ENCODE measurements around the gene SFN. TPM values are rescaled to one million over a fixed set of nuclear protein-coding genes. Genes with fewer than 3 reads are reported as not detected.
A peak's percentile ranks its signal among the peaks of the same experiment; 100 is the strongest.

Gene SFN
- total RNA-seq, 1 donor from 2014 or later, result 465 TPM

GRCh38 chr1:26894263-26894662 lies 31.3 kb downstream of the SFN start:
- no peak for FAIRE-seq
- peaks cover 13% of the 10 kb centered on the region for H3K36me3 ChIP-seq (ENCODE audit: control insufficient read depth, insufficient read depth, low read length)
- no peak overlapping the region for H3K4me3 ChIP-seq (ENCODE audit: low read depth, low read length)
- DNase-seq (ENCODE audit: low read depth), result peak; percentile 93
- no peaks in the 10 kb centered on the region for H3K27me3 ChIP-seq (ENCODE audit: control insufficient read depth, insufficient read depth, low read length)
- no peak for TF ChIP-seq CTCF (IDR thresholded peaks at IDR 0.05; ENCODE audit: insufficient read depth, low read length, severe bottlenecking)

- FAIRE-seq (no peak), DNase-seq (ENCODE audit: low read depth) (no peak)
- H3K36me3 ChIP-seq (ENCODE audit: control insufficient read depth, insufficient read depth, low read length), result peaks cover 11% of the 10 kb centered on the region
- TF ChIP-seq CTCF (IDR thresholded peaks at IDR 0.05; ENCODE audit: insufficient read depth, low read length, severe bottlenecking), result no peak
- no peaks in the 10 kb centered on the region for H3K27me3 ChIP-seq (ENCODE audit: control insufficient read depth, insufficient read depth, low read length)
- H3K4me3 ChIP-seq (ENCODE audit: low read depth, low read length), result no peak overlapping the region
Observed at GRCh38 chr1:26897351-26897750, 34.4 kb downstream of the SFN start.

- H3K4me3 ChIP-seq (ENCODE audit: low read depth, low read length), result peak within 1 kb of the TSS; percentile 67
- no peak for TF ChIP-seq CTCF (IDR thresholded peaks at IDR 0.05; ENCODE audit: insufficient read depth, low read length, severe bottlenecking)
- no peaks in the 10 kb centered on the region for H3K27me3 ChIP-seq (ENCODE audit: control insufficient read depth, insufficient read depth, low read length)
- H3K36me3 ChIP-seq (ENCODE audit: control insufficient read depth, insufficient read depth, low read length), result peaks cover 4% of the 10 kb centered on the region
- FAIRE-seq, result no peak
- peak; percentile 81 for DNase-seq (ENCODE audit: low read depth)
Observed at GRCh38 chr1:26900001-26900814, 37.3 kb downstream of the SFN start, which contains the start of gene GPATCH3. Gene GPATCH3 (minus strand): TSS chr1:26900467. CDS start chr1:26900442, 25 bp downstream.

- Histone ChIP-seq H3K27me3 (ENCODE audit: control insufficient read depth, insufficient read depth, low read length) (no peaks in the 10 kb centered on the region), H3K4me3 (ENCODE audit: low read depth, low read length) (peak overlapping the region; percentile 67), H3K36me3 (ENCODE audit: control insufficient read depth, insufficient read depth, low read length) (peaks cover 4% of the 10 kb centered on the region)
- DNase-seq (ENCODE audit: low read depth) (no peak), FAIRE-seq (no peak)
- no peak for TF ChIP-seq CTCF (IDR thresholded peaks at IDR 0.05; ENCODE audit: insufficient read depth, low read length, severe bottlenecking)
Observed at GRCh38 chr1:26900815-26901511, 38.0 kb downstream of the SFN start.

- DNase-seq (ENCODE audit: low read depth) (peak; percentile 97), FAIRE-seq (peak; percentile 94)
- no peaks in the 10 kb centered on the region for H3K27me3 ChIP-seq (ENCODE audit: control insufficient read depth, insufficient read depth, low read length)
- H3K4me3 ChIP-seq (ENCODE audit: low read depth, low read length), result no peak overlapping the region
- H3K36me3 ChIP-seq (ENCODE audit: control insufficient read depth, insufficient read depth, low read length), result no peaks in the 10 kb centered on the region
- TF ChIP-seq CTCF (IDR thresholded peaks at IDR 0.05; ENCODE audit: insufficient read depth, low read length, severe bottlenecking), result no peak
Observed at GRCh38 chr1:26907071-26907917, 44.3 kb downstream of the SFN start.
